CD14-positive monocyte (primary cell): ENCODE measurements around the gene CA10. TPM values are rescaled to one million over a fixed set of nuclear protein-coding genes. Genes with fewer than 3 reads are reported as not detected.

Experiments used
- DNase-seq, 3 donors: peaks; one replicate each; pipeline ENCODE4 v3.0.0-alpha.2; 2011 to 2022
- H2AFZ ChIP-seq: 2 replicates; pipeline ENCODE4 v1.6.0; 2012; ENCODE audit warnings: mild to moderate bottlenecking, low read depth, low read length, inconsistent platforms; ENCODE audit not compliant: insufficient read depth, poor library complexity, severe bottlenecking
- H3K27ac ChIP-seq, 2 donors: 1 replicate in 1 of 2; 2 replicates in 1 of 2; pipeline ENCODE4 v1.5.1; 2012 to 2013; ENCODE audit warnings: low read length in 2 of 2, control low read depth in 1 of 2, inconsistent platforms in 1 of 2, low read depth in 1 of 2, mild to moderate bottlenecking in 1 of 2
- H3K27me3 ChIP-seq, 2 donors: one replicate each; pipeline versions ENCODE4 v1.6.0 to v1.6.1; 2011 to 2013; ENCODE audit warnings: low read length in 2 of 2; ENCODE audit not compliant: control insufficient read depth in 2 of 2, insufficient read depth in 2 of 2
- H3K36me3 ChIP-seq, 2 donors: replicated peaks in 1 of 2; 1 replicate in 1 of 2; 2 replicates in 1 of 2; pipeline versions ENCODE4 v1.5.1 to v1.6.1; 2012 to 2013; ENCODE audit warnings: low read length in 2 of 2, control low read depth in 1 of 2, inconsistent platforms in 1 of 2, mild to moderate bottlenecking in 1 of 2; ENCODE audit not compliant: insufficient read depth in 2 of 2, control insufficient read depth in 1 of 2
- H3K4me1 ChIP-seq, 2 donors: 1 replicate in 1 of 2; 2 replicates in 1 of 2; pipeline versions ENCODE4 v1.5.1 to v1.6.1; 2012 to 2013; ENCODE audit warnings: low read length in 2 of 2, control low read depth in 1 of 2, inconsistent platforms in 1 of 2, mild to moderate bottlenecking in 1 of 2, moderate library complexity in 1 of 2; ENCODE audit not compliant: insufficient read depth in 2 of 2, control insufficient read depth in 1 of 2
- H3K4me2 ChIP-seq: replicated peaks from 2 replicates; pipeline ENCODE3; 2012; ENCODE audit warnings: low read length, moderate library complexity, mild to moderate bottlenecking; ENCODE audit not compliant: poor library complexity, severe bottlenecking; ENCODE audit errors: extremely low read depth
- H3K4me3 ChIP-seq, 3 experiments: fragments of 200-600 bp in 1 of 3; sonication (generic) in 1 of 3; replicated peaks in 1 of 3; 1 replicate in 2 of 3; 2 replicates in 1 of 3; pipeline ENCODE4 v1.5.1; 2011 to 2013; ENCODE audit warnings: low read length in 3 of 3, mild to moderate bottlenecking in 3 of 3, control low read depth in 2 of 3, low read depth in 2 of 3, inconsistent platforms in 1 of 3, moderate library complexity in 1 of 3
- H3K79me2 ChIP-seq: 2 replicates; pipeline ENCODE4 v1.6.0; 2012; ENCODE audit warnings: mild to moderate bottlenecking, control low read depth, inconsistent platforms, low read length, moderate library complexity; ENCODE audit not compliant: insufficient read depth
- H3K9ac ChIP-seq: 2 replicates; pipeline ENCODE4 v1.6.0; 2017; ENCODE audit warnings: low read length, mild to moderate bottlenecking; ENCODE audit not compliant: insufficient read depth, poor library complexity, severe bottlenecking
- H3K9me3 ChIP-seq, 2 donors: replicated peaks in 1 of 2; 1 replicate in 1 of 2; 2 replicates in 1 of 2; pipeline versions ENCODE4 v1.5.1 to v1.6.1; 2012 to 2013; ENCODE audit warnings: low read length in 2 of 2, control low read depth in 1 of 2; ENCODE audit not compliant: control insufficient read depth in 1 of 2, insufficient read depth in 1 of 2
- H4K20me1 ChIP-seq: 2 replicates; pipeline ENCODE4 v1.6.0; 2012; ENCODE audit warnings: mild to moderate bottlenecking, low read length, control low read depth, moderate library complexity; ENCODE audit not compliant: insufficient read depth
- H3K27ac Mint-ChIP-seq, 7 donors: one replicate each; pipeline ENCODE4 v1.8.0; 2020; ENCODE audit warnings: mild to moderate bottlenecking in 7 of 7, mixed read lengths in 7 of 7, moderate library complexity in 6 of 7, inconsistent platforms in 2 of 7
- H3K27me3 Mint-ChIP-seq, 3 donors: one replicate each; pipeline ENCODE4 v1.8.0; 2021 to 2022; ENCODE audit warnings: low read depth in 3 of 3, mild to moderate bottlenecking in 3 of 3, mixed read lengths in 3 of 3, moderate library complexity in 3 of 3, inconsistent platforms in 1 of 3
- H3K36me3 Mint-ChIP-seq, 2 donors: one replicate each; pipeline ENCODE4 v1.8.0; 2020; ENCODE audit warnings: mixed read lengths in 2 of 2, inconsistent platforms in 1 of 2, mild to moderate bottlenecking in 1 of 2
- H3K4me1 Mint-ChIP-seq: one replicate; pipeline ENCODE4 v1.8.0; 2020; ENCODE audit warnings: mild to moderate bottlenecking, mixed read lengths
- H3K4me3 Mint-ChIP-seq, 2 donors: one replicate each; pipeline ENCODE4 v1.8.0; 2020; ENCODE audit warnings: mild to moderate bottlenecking in 2 of 2, mixed read lengths in 2 of 2, moderate library complexity in 1 of 2
- H3K9me3 Mint-ChIP-seq, 7 donors: one replicate each; pipeline ENCODE4 v1.8.0; 2020 to 2022; ENCODE audit warnings: mixed read lengths in 7 of 7, mild to moderate bottlenecking in 6 of 7, moderate library complexity in 6 of 7, inconsistent platforms in 2 of 7
- WGBS: methylation state at CpG from one replicate; pipeline ENCODE4 v1.1.5; 2013; ENCODE audit warnings: missing lambda C conversion rate; ENCODE audit not compliant: insufficient coverage; 5-methylcytosine and 5-hydroxymethylcytosine counted together
- intact Hi-C, 2 donors: fragments of 100-400 bp; cut with micrococcal nuclease; formaldehyde crosslinking; loops; one replicate each; pipeline versions ENCODE4 v1.15.0 to v1.15.1; 2023
- polyA plus RNA-seq, 3 donors: library from polyadenylated mRNA; depleted of rRNA in 1 of 3; unstranded in 2 of 3; stranded (reverse) in 1 of 3; fragments of 300-500 nt in 2 of 3; fragments of >200 nt in 1 of 3; fragmentation: Illumina TruSeq in 2 of 3; gene quantifications; 1 replicate in 2 of 3; 2 replicates in 1 of 3; pipeline ENCODE4 v1.2.3, GENCODE V29; 2012 to 2021
- TF ChIP-seq, protein P1 (sequence below): fragments of 200-600 bp; IDR thresholded peaks from one replicate; pipeline ENCODE4 v1.8.0; 2022; ENCODE audit warnings: antibody characterized with exemption, mild to moderate bottlenecking

The CA10 gene
- polyA plus RNA-seq, 3 donors: not detected

DNA sequence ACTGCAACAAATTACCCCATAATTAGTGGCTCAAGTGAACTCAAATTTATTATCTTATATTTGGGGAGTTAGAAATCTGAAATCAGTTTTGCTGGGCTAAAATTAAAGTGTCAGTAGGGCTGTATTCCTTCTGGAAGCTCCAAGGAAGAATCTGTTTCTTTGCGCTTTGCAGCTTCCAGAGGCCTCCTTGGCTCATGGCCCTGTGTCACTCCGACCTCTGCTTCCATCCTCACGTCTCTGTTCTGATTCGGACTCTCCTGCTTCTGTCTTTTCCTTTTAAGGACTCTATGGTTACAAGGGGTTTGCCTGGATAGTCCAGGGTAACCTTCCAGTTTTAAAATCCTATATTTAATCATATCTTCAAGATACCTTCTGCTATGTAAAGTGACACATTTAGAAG, 232.1 kb downstream of the CA10 start:
- intact Hi-C loops: no loop called here
- Histone ChIP-seq H3K4me2 (no peak overlapping the region), H3K9me3 (no peaks in the 10 kb centered on the region), H4K20me1 (no peaks in the 10 kb centered on the region), H3K79me2 (no peaks in the 10 kb centered on the region), H3K9ac (no peak overlapping the region), H3K4me1 (no peaks in the 10 kb centered on the region), H3K36me3 (no peaks in the 10 kb centered on the region), H3K4me3 (no peak overlapping the region), H2AFZ (no peak overlapping the region), H3K27ac (no peak overlapping the region), H3K27me3 (no peaks in the 10 kb centered on the region)
- no peaks in the 10 kb centered on the region for H3K4me1 Mint-ChIP-seq
- no peak for DNase-seq
- H3K27ac Mint-ChIP-seq: no peak overlapping the region
- 83% methylated on average over 3 of the region's 4 CpGs for WGBS
- H3K27me3 Mint-ChIP-seq: peaks cover 0 to 2% (median 0%) of the 10 kb centered on the region in 3 donors
- TF ChIP-seq, protein P1, sequence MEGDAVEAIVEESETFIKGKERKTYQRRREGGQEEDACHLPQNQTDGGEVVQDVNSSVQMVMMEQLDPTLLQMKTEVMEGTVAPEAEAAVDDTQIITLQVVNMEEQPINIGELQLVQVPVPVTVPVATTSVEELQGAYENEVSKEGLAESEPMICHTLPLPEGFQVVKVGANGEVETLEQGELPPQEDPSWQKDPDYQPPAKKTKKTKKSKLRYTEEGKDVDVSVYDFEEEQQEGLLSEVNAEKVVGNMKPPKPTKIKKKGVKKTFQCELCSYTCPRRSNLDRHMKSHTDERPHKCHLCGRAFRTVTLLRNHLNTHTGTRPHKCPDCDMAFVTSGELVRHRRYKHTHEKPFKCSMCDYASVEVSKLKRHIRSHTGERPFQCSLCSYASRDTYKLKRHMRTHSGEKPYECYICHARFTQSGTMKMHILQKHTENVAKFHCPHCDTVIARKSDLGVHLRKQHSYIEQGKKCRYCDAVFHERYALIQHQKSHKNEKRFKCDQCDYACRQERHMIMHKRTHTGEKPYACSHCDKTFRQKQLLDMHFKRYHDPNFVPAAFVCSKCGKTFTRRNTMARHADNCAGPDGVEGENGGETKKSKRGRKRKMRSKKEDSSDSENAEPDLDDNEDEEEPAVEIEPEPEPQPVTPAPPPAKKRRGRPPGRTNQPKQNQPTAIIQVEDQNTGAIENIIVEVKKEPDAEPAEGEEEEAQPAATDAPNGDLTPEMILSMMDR: no peak
- no peaks in the 10 kb centered on the region for H3K36me3 Mint-ChIP-seq
- H3K4me3 Mint-ChIP-seq: no peak overlapping the region
- peaks cover 0 to 3% (median 0%) of the 10 kb centered on the region in 7 donors for H3K9me3 Mint-ChIP-seq

DNA sequence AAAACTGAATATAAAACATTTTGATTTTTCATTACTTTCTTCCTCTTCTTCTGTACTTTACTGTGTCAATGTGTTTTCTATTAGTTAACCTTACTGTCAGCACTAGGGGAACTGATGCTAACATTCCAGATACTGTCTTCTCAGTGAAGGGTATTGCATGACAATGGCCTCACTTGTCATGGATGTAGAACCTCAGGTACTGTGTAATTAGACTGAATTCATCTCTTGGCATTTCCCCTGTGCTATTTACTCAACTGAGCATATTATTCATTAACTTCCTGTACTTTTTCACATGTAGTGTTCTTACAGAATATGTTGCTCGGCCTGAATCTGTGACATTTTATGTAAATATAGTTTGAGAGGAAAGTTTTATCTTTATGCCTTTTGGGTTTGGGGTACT, 237.0 kb downstream of the CA10 start:
- Mint-ChIP-seq H3K27ac (no peak overlapping the region), H3K27me3 (peaks cover 0 to 2% (median 0%) of the 10 kb centered on the region in 3 donors), H3K36me3 (no peaks in the 10 kb centered on the region), H3K4me3 (no peak overlapping the region), H3K9me3 (no peaks in the 10 kb centered on the region), H3K4me1 (no peaks in the 10 kb centered on the region)
- H3K9me3 ChIP-seq: no peaks in the 10 kb centered on the region
- no peak overlapping the region for H3K4me2 ChIP-seq
- H3K4me3 ChIP-seq: no peak overlapping the region
- TF ChIP-seq, protein P1: no peak
- H3K4me1 ChIP-seq: no peaks in the 10 kb centered on the region
- no CpG with 5 or more reads among the region's 1 CpG for WGBS
- DNase-seq: no peak
- H3K36me3 ChIP-seq: no peaks in the 10 kb centered on the region
- no peak overlapping the region for H2AFZ ChIP-seq
- no peaks in the 10 kb centered on the region for H3K79me2 ChIP-seq
- no peak overlapping the region for H3K9ac ChIP-seq
- no peaks in the 10 kb centered on the region for H3K27me3 ChIP-seq
- intact Hi-C loops: no loop called here
- no peaks in the 10 kb centered on the region for H4K20me1 ChIP-seq
- H3K27ac ChIP-seq: no peak overlapping the region
